Endometrium (tissue), 2 donors: ENCODE measurements around the gene NUDT13.

Experiments used
- FAIRE-seq: peaks from 2 replicates; lab custom pipeline; 2012; peaks lifted over from hg19 to GRCh38; lab: Jason Lieb, UNC
- donor health status: control.
- donor health status: control.

NUDT13 gene

DNA sequence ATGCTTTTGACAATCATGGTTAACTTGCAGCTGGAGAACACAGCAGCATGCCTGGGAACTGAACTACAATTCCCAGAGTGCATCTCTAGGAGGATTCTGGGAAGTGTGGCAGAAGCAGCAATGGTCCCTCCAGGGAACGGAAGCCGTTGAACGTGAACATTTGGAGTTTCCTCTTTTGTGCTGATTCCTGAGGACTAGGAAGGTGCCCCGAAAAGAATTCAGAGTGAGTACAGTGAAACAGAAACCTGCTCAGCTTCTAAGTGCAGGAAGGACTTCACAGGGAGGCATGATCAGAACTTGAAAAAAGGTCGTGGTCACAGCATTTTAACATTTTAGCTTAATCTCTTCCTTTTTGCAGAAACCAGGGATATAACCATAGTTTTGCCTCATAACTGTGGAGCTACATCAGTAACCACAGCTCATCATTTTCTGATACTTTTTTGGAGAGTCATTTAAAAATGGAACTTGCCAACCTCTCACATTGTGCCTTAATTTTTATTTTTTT, at the start of gene NUDT13:
Gene NUDT13, plus strand, starts transcription at position 111 of the 505 bp plus-strand sequence. CDS start 3,911 bp downstream, outside the sequence.
- FAIRE-seq, result peak; percentile 77

DNA sequence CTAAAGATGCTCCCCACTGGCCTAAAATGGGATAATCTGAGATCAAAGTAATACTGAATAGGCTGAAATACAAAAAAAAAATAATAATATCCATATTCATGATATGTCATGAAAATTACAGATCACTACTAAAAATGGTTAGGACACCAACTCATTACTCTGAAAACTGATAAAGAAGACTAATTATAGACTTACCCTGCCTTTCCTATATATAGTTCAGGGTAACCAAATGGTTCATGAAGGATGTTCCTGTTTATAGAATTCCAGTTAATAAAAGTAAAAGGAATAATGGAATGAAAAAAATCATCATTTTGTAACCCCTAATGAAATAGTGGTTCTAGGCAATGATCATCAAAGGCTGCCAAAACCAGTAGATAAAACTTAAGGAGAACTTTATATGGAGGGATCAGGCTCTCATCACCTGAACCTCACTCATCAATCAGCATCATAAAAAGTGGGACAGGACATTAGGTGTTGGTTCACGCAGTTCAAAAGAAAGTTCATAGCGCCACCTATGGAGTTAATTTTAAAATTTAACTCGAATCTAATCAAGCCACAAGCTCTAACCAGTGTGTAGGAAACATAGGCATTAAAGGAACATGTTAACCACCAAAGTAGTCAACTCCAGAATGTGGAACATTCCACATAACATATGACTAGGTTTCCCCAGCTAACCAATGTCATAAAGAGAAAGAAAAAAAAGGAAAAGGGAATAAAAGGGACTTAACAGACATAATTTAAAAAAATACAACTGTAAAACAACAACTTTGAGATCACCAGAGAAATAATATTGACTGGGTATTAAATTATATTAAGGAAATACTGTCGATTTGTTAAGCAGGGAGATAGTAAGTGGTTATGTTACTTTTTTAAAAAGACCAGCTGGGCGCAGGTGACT, 49.3 kb upstream of the NUDT13 start:
- FAIRE-seq, result no peak

DNA sequence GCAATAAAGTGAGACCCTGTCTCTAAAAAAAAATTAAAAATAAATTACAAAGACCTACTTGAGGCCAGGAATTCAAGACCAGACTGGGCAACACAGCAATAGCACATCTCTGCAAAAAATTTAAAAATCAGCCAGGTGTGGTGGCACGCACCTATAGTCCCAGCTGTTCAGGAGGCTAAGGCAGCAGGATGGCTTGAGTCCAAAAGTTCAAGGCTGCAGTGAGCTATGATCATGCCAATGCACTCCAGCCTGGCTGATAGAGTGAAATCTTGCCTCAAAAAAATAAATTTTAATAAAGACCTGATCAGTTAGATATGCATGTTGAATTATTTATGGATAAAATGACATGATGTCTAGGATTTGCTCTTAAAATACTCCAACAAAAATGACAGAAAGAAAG, 48.5 kb upstream of the NUDT13 start:
- no peak for FAIRE-seq

DNA sequence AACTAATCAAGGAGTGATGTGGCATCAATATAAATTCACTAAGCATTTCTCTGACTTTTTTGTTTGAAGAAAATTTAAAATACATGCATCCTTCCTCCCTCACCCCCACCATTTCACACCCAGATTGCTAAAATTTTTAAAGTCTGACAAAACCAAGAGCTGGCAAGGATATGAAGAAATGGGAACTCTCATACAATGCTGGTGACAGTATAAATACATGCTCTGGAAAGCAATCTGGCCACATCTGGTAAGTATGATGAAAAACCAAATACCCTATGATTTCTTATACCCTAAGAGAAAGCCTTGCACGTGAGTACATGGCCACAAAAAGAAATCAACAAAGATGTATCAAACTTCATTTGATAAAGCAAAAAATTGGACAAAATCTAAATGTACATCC, 44.8 kb upstream of the NUDT13 start:
- FAIRE-seq, result no peak

DNA sequence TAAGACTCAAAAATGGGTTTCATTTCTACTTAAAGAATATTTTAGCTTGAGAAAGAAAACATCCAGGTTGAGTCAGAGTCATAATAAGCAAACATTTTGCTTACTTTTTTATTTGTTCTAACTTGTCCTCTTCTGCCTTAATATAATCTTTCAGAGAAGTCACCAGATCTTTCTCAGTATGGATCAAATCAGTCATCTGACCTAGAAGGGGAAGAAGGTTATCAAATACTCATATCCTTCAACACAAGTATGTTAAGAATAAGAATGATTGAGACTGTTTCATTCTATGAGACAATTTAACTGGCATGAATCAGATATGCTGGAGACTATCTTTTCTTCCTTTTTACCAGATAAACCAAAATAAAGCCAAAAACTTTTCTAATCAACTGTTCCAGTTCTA, 36.6 kb upstream of the NUDT13 start:
- no peak for FAIRE-seq

DNA sequence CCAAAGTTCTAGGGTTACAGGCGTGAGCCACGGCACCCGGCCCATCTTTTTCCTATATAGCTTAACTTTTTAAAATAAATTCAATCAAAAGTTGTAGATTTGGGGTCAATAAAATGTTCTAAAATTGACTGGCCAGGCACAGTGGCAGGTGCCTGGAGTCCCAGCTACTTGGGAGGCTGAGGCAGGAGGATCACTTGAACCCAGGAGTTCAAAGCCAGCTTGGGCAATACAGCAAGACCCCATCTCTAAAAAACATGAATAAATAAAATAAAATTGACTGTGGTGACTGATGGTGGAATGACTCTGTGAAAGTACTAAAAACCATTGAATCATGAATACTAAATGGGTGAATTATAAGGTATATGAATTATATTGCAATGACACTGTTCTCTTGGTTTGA, 34.4 kb upstream of the NUDT13 start:
- FAIRE-seq, result no peak

DNA sequence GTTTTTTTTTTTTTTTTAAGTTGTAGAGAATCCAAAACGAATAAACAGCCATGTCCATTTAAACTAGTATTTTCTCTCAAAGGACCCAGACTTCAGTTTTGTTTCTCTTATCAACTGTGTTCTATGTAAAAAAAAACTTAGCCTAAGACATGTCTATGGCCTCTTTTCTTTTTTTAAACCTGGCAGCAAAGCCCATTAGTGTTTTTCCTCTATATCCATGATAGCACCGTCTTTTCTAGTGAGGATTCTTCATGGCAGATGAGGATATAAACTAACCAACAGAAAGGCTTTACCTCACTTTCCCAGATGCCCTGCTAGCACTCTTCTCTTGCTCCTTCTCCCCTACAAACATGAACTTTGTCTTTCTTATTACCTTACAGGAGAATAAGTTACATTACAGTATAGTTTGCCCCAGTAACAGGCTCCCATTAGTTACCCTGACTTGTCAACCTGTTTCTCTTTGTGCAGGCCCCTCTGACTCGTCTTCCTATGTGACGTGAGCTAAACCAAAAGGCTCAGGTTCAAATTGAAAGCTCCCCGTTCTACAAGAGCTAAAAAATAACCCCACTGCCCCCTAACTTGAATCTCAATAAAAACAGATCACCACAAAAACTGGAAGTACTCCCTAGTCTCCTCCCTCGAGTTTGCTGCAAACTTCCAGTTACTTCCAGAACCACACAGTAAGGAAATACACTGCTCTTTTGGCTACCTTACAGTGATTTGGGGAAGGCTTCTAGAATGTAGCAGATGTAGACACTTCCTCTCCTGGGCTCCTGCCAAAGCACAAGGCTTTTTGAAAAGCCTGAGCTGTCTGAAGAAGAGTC, 33.7 kb upstream of the NUDT13 start:
- FAIRE-seq, result peak; percentile 37

DNA sequence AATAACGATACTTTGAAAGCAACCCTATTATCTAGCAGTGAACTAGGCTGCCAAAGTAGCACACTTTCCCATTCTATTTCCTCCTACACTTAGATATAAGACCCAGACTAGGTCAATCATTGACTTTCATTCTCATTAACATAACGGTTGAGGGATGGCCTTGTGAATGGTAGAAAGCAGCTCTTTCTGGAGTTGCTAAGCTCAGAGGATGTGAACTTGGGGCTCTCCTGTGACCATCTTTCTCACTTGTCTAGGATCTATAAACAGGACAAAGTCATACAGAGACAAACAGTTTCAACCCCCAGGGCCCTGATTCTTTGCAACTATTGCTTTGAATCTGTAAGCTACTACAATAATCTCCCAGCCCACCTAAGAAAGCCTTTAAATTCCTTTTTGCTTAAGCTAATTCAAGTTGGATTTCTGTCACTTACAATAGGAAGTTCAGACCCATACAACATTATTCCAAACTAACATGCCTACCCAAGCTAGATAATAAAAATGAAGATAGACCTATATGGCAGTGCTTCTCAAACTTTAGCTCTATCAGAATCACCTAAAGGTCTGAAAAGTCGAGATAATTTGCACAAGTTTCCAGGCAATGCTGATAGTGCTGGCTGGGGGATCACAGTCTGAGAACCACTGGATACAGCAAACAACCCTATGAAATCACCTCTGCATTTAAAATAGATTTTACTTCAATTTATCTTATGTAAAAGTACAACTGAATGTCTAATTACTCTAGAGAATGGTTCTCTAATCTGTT, 30.3 kb upstream of the NUDT13 start:
- no peak for FAIRE-seq

DNA sequence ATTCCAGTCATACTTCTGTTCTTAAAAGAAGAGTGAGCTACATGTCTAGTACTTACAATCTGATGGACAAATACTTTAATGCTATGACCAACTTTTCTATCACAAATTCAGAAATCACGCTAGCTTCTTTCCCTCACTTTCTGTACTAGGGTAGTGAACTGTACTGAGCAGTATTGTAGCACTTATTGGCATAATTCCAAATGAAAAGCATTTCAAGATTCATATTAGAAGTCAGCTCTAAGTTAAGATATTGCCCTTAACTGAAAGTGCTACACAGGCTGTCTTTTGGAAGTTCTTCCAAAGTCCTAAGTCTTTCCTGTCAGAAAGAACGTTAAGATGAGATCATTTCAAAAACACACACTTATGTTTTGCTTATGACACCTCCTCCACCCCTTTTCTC, 27.0 kb upstream of the NUDT13 start:
- FAIRE-seq, result no peak

DNA sequence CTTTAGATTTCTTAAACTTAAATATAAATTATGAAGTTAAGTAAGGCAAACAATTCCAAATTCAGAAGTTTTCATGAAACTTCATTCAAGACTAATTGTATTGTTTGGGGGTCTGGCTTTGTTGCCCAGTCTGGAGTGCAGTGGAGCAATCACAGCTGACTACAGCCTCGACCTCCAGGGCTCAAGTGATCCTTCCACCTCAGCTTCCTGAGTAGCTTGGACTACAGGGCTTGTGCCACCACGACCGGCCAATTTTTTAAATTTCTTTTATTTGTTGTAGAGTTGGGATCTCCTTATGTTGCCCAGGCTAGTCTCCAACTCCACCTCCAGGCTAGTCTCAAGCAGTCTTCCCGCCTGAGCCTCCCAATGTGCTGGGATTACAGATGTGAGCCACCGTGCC, 26.0 kb upstream of the NUDT13 start:
- FAIRE-seq, result no peak

DNA sequence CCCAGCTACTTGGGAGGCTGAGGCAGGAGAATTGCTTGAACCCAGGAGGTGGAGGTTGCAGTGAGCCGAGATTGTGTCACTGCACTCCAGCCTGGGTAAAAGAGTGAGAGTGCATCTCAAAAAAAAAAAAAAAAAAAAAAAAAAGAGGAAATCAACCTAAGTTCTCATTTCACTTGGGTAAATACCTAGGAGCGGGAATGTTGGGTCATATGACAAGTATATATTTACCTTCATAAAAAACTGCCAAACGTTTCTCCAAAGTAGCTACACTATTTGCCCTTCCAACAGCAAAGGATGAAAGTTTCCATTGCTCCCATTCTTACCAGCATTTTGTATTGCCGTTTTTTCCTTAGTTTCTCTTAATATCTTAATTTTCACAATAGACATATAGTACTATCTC, 23.4 kb upstream of the NUDT13 start:
- FAIRE-seq, result no peak

DNA sequence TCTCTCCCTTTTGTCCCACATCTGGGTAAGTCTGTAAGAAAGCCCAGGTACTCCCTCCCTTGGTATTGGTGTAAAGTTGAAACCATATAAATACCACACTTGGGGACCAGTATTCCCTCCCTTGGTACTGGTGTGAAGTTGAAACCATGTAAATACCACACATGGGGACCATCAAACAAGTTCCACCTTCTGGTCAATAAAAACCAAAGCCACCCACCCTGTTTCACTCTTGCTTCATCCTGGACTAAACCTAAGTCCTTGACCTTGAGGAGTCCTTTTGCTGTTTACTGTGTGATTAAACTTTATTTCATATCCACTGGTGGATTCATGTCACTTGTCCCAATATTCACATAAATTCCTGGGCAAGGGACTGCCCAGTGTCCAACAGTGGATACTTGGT, 22.0 kb upstream of the NUDT13 start:
- FAIRE-seq, result no peak

DNA sequence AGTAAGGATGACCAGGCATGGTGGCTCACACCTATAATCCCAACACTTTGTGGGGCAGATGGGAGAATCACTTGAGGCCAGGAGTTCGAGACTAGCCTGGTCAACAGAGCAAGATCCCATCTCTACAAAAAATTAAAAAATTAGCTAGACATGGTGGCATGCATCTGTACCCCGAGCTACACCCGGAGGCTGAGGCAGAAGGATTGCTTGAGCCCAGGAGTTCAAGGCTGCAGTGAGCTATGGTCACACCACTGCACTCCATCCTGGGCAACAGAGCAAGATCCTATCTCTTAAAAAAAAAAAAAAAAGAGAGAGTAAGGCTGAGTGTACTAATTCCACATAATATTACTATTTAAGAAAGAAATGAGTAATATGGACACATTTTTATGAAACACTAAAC, 17.4 kb upstream of the NUDT13 start:
- FAIRE-seq, result no peak

DNA sequence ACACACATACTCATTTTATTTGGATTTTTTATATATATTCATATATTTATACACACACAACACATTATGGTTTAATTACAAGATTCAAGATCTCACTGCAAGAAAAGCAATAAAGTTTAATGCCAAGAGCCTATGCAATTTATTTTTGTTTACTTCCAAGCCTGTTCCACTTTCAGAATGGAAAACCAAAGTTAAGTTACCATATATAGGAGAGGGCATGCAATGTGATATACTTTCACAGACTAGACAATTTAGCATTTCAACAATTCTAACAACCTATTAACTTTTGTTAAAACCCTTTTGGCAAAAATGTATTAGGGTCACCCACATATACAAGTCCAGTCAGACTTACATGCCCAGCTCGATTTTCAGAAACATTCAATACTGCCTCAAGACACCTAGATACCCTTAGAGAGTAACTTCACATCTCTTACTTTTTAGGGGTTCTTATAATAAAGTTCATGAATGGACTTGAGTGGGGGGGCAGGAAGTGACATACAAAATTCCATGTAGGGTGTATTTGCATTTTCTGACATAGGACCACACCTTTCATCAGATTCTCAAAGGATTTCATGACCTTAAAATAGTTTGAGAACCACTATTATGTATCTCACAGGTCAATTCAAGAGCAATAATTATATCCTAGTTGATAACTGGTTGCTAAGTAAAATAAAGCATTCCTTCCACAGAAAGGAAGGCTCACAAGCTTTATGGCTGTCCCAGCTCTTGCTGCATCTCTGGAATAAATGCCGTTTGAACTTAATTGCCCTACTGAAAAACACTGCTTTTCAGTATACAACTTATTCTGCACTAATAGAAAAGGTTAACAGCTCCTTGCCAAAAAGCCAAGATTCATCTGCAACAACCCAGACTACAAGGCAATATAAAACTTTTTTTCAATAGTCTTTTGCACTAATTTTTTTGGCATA, 16.1 kb upstream of the NUDT13 start:
- no peak for FAIRE-seq

DNA sequence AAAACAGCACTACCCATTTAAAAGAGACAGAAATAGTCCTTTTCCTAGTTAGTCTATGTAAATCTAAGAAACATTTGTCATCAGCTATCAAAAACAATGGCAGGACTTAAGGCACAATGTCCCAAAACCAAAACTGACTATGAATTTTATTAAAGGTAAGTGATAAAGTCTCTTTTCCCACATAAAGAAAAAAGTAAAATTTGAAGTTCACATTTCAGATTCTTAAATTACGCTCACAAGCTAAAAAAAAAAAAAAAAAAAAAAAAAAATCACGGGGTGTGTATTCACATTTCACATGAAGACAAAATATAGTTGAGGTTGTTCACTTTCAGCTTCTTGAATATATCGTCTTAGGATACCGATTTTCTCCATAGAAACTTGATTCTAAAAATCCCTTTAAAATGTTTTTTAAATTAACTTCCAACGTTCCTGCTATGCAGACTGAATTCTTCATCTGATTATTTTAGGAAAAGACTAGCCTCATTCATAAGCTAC, 15.2 kb upstream of the NUDT13 start:
- FAIRE-seq, result no peak

DNA sequence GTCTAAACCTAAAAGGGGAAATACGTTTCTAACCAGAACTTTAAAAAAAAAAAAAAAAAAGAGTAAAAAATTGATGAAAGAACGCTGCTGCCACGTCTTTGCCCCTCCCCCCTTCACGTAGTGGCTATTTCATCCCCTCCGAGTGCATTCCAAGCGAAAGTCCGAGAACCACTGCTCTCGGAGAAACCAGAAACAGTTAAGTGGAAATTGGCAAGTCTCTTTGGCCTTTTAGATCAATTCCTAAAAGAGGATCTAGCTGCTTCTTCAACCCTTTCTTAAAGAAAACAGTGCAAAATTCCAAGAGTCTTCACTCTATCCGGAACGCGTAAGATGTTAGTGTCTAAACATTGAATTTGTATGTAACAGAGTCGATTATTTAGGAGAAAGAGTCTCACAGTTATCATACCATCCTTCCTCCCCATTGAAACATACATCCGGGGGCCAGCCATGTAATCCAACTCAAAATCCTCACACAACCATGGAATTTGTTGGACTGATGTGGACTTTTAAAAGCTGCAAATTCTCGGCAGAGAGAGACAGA, 14.7 kb upstream of the NUDT13 start:
- no peak for FAIRE-seq

DNA sequence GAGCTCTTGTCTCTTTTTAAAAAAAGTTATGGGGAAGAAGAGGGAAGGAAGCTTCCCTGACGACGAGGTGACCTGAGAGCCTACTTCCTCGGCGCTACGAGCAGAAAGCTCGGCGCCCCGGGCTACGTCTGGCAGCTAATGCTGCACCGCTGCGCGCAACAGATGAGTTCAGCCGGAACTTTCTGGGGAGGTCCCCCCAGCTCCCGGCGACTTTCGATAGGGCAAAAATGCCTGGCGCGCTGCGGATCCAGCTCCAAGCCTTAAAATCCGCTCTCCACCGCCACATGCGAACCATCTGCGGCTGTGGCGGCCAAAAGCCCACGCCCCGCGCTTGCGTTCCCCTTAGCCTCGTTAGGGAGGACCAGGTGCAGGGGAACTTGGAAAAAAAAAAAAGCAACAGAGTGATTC, 14.2 kb upstream of the NUDT13 start:
- FAIRE-seq, result no peak

DNA sequence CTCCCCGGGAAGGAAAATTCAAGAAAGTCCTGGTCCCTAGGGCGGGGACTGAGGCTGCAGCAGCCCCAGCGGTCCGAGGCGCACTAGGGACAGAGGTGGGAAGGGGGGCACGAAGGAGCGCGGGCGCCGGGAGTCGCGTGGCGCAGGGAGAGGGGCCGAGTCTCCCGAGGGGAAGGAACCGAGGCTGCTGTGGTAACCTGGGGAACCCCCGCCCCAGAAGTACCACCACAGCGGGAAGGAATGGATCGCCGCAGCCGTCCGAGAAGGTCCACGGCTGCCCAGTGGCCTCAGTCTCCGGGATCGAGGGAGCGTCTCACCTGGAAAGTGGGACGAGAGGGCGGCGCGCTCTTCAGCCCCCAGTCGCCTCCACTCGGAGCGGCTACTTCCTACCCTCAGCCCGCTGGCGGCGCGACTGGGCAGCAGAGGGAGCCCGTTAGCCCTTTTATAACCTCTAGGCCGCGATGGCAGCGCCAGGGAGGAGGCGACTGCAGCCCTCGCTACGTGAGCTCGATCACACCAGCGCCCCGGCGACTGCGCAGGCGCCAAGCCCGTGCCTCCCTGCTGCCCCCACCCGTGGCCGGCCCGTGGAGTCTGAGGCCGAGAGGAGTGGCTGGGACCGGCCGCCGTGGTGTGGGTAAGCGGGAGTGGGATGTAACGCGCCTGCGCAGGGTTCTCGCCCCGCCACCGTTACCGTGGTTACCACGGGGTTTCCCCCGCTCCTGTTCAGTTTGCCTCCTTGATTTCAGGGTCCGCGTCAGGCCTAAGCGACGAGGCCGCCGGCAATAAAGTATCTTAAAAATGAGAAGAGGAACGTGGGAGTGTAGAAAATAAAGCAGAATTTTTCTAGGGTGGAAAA, 13.6 kb upstream of the NUDT13 start, which contains the start of gene P4HA1:
Gene P4HA1, minus strand, starts transcription at position 418 of the 856 bp plus-strand sequence. CDS start 21,983 bp downstream, outside the sequence.
- FAIRE-seq, result peak; percentile 91

DNA sequence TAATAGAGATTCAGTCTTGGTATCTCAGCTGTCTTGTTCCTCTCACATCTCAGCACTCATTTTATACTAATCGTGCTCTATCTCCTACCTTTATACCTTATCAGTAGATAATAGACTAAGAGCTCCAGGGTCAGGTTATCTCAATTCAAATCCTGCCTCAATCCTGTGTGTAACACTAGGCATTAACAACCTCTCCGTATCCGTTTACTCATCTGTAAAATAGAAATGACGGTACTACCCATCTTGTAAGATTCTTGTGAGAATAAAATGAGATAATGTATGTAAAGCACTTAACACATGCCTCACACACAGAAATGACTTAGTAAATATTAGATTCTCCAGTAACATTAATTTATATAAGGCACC, 13.0 kb upstream of the NUDT13 start:
- no peak for FAIRE-seq

DNA sequence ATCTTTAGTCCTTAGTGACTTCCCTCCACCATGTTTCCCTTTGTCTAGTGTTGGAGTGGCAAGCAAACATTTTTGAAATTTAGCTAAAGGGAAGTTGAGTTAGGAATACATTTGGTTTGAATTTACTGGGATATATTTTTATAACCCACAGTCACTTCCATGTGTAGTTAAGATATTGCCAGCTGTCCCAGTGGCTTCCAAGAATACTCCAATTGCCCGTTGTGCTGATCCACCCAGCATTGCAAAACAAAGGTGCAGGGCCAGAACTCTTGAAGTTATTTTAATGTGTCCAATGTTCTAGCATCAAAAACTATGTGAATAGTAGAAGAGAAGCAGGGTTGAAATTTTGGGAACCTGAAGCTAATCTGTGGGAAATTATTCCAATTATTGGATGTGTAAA, 11.1 kb upstream of the NUDT13 start:
- no peak for FAIRE-seq
